H9 (cell line): Measurements from ENCODE around the gene FNDC3B. TPM values are rescaled to one million over a fixed set of nuclear protein-coding genes. Genes with fewer than 3 reads are reported as not detected.

ENCODE experiments used
- DNase-seq: peaks from one replicate; pipeline ENCODE4 v3.0.0-alpha.2; 2017
- H2AFZ ChIP-seq: one replicate; pipeline ENCODE4 v1.6.1; 2013; ENCODE audit warnings: mild to moderate bottlenecking, low read length, control low read depth, moderate library complexity
- H2AK5ac ChIP-seq: 2 replicates; pipeline ENCODE4 v1.6.1; 2013; ENCODE audit warnings: low read length, control low read depth, mixed read lengths; ENCODE audit not compliant: insufficient read length
- H2BK120ac ChIP-seq: one replicate; pipeline ENCODE4 v1.6.1; 2013; ENCODE audit warnings: low read depth, mild to moderate bottlenecking, low read length, control low read depth, inconsistent platforms; ENCODE audit not compliant: poor library complexity, severe bottlenecking
- H2BK12ac ChIP-seq: 2 replicates; pipeline ENCODE4 v1.6.1; 2013; ENCODE audit warnings: low read length, control low read depth, mixed read lengths, low read depth; ENCODE audit not compliant: insufficient read length
- H2BK15ac ChIP-seq: 2 replicates; pipeline ENCODE4 v1.6.1; 2013; ENCODE audit warnings: low read depth, low read length, control low read depth
- H2BK20ac ChIP-seq: one replicate; pipeline ENCODE4 v1.6.1; 2013; ENCODE audit warnings: low read depth, mild to moderate bottlenecking, low read length, control low read depth, inconsistent platforms; ENCODE audit not compliant: poor library complexity, severe bottlenecking
- H2BK5ac ChIP-seq: 2 replicates; pipeline ENCODE4 v1.6.1; 2013; ENCODE audit warnings: low read length, control low read depth, mixed read lengths; ENCODE audit not compliant: insufficient read length
- H3K14ac ChIP-seq: 2 replicates; pipeline ENCODE4 v1.6.1; 2013; ENCODE audit warnings: low read length, control low read depth; ENCODE audit not compliant: insufficient read depth
- H3K18ac ChIP-seq: 2 replicates; pipeline ENCODE4 v1.6.1; 2013; ENCODE audit warnings: low read depth, mild to moderate bottlenecking, mixed read lengths, low read length, control low read depth; ENCODE audit not compliant: insufficient read length
- H3K23ac ChIP-seq: 2 replicates; pipeline ENCODE4 v1.6.1; 2013; ENCODE audit warnings: low read length, control low read depth, mixed read lengths, low read depth; ENCODE audit not compliant: insufficient read length
- H3K23me2 ChIP-seq: 2 replicates; pipeline ENCODE4 v1.6.1; 2013; ENCODE audit warnings: low read depth, mild to moderate bottlenecking, mixed read lengths, low read length, control low read depth; ENCODE audit not compliant: insufficient read length, poor library complexity, severe bottlenecking
- H3K27ac ChIP-seq: 2 replicates; pipeline ENCODE4 v1.5.1; 2013; ENCODE audit warnings: low read length, control low read depth, mixed read lengths, low read depth; ENCODE audit not compliant: insufficient read length
- H3K27me3 ChIP-seq: 2 replicates; pipeline ENCODE4 v1.6.1; 2013; ENCODE audit warnings: low read length, control low read depth, inconsistent platforms; ENCODE audit not compliant: insufficient read depth
- H3K4ac ChIP-seq: 2 replicates; pipeline ENCODE4 v1.6.1; 2013; ENCODE audit warnings: low read depth, mild to moderate bottlenecking, control low read depth, inconsistent platforms, low read length, moderate library complexity
- H3K4me1 ChIP-seq: 2 replicates; pipeline ENCODE4 v1.6.1; 2013; ENCODE audit warnings: low read length, control low read depth, inconsistent platforms; ENCODE audit not compliant: insufficient read depth
- H3K4me2 ChIP-seq: 2 replicates; pipeline ENCODE4 v1.6.1; 2013; ENCODE audit warnings: low read length, control low read depth, mixed read lengths; ENCODE audit not compliant: insufficient read length, insufficient read depth
- H3K56ac ChIP-seq: 2 replicates; pipeline ENCODE4 v1.6.1; 2013; ENCODE audit warnings: low read depth, mild to moderate bottlenecking, mixed read lengths, low read length, control low read depth; ENCODE audit not compliant: insufficient read length
- H3K79me1 ChIP-seq: 2 replicates; pipeline ENCODE4 v1.6.1; 2013; ENCODE audit warnings: low read depth, mild to moderate bottlenecking, moderate library complexity, low read length, control low read depth, inconsistent platforms; ENCODE audit not compliant: insufficient read depth, poor library complexity, severe bottlenecking
- H3K79me2 ChIP-seq: 2 replicates; pipeline ENCODE4 v1.6.1; 2013; ENCODE audit warnings: low read length, control low read depth, inconsistent platforms; ENCODE audit not compliant: insufficient read depth
- H3K9ac ChIP-seq: 2 replicates; pipeline ENCODE4 v1.6.1; 2013; ENCODE audit warnings: low read length, control low read depth, mixed read lengths; ENCODE audit not compliant: insufficient read length; ENCODE audit errors: extremely low read depth
- H3K9me3 ChIP-seq: one replicate; pipeline ENCODE4 v1.6.1; 2013; ENCODE audit warnings: low read depth, low read length, inconsistent platforms; ENCODE audit not compliant: control insufficient read depth
- H3T11ph ChIP-seq: one replicate; pipeline ENCODE4 v1.6.1; 2013; ENCODE audit warnings: mild to moderate bottlenecking, low read length, control low read depth, inconsistent platforms
- H4K20me1 ChIP-seq: one replicate; pipeline ENCODE4 v1.6.1; 2013; ENCODE audit not compliant: control insufficient read depth, insufficient read length, insufficient read depth
- H4K5ac ChIP-seq: 2 replicates; pipeline ENCODE4 v1.6.1; 2013; ENCODE audit warnings: low read depth, mild to moderate bottlenecking, mixed read lengths, low read length, control low read depth; ENCODE audit not compliant: insufficient read length
- H4K8ac ChIP-seq: replicated peaks from 2 replicates; pipeline ENCODE4 v1.6.1; 2013; ENCODE audit warnings: low read length, control low read depth, mixed read lengths, low read depth; ENCODE audit not compliant: insufficient read length
- H4K91ac ChIP-seq: 2 replicates; pipeline ENCODE4 v1.6.1; 2013; ENCODE audit warnings: low read depth, mild to moderate bottlenecking, moderate library complexity, mixed read lengths, low read length, control low read depth; ENCODE audit not compliant: insufficient read length
- H3K27ac Mint-ChIP-seq, 3 experiments: 2 replicates in 2 of 3; 3 replicates in 1 of 3; pipeline ENCODE4 v1.8.0; 2020 to 2021; ENCODE audit warnings: mixed read lengths in 3 of 3, mild to moderate bottlenecking in 1 of 3, moderate library complexity in 1 of 3
- H3K27me3 Mint-ChIP-seq: 2 replicates; pipeline ENCODE4 v1.8.0; 2021; ENCODE audit warnings: low read depth, mild to moderate bottlenecking, moderate library complexity, mixed read lengths
- H3K36me3 Mint-ChIP-seq, 3 experiments: 2 replicates in 2 of 3; 3 replicates in 1 of 3; pipeline ENCODE4 v1.8.0; 2020 to 2021; ENCODE audit warnings: low read depth in 3 of 3, mixed read lengths in 3 of 3; ENCODE audit not compliant: insufficient read depth in 1 of 3
- H3K4me1 Mint-ChIP-seq, 2 experiments: 2 replicates each; pipeline ENCODE4 v1.8.0; 2020; ENCODE audit warnings: mixed read lengths in 2 of 2
- H3K4me3 Mint-ChIP-seq, 2 experiments: 2 replicates in 1 of 2; 3 replicates in 1 of 2; pipeline ENCODE4 v1.8.0; 2020 to 2021; ENCODE audit warnings: mild to moderate bottlenecking in 2 of 2, mixed read lengths in 2 of 2, moderate library complexity in 1 of 2
- H3K9me3 Mint-ChIP-seq, 2 experiments: 2 replicates in 1 of 2; 3 replicates in 1 of 2; pipeline ENCODE4 v1.8.0; 2020; ENCODE audit warnings: mild to moderate bottlenecking in 2 of 2, mixed read lengths in 2 of 2, moderate library complexity in 1 of 2
- WGBS: extraction: QIAGEN DNeasy Blood & Tissue Kit; methylation state at CpG from one replicate; pipeline ENCODE4 v1.1.7; 2013; ENCODE audit warnings: missing lambda C conversion rate, low lambda C conversion rate, mixed read lengths; ENCODE audit not compliant: insufficient read length; ENCODE audit errors: extremely low coverage; 5-methylcytosine and 5-hydroxymethylcytosine counted together
- total RNA-seq: library from RNA; stranded (reverse); gene quantifications from 2 replicates; pipeline ENCODE4 v1.2.1, GENCODE V29; 2021
- TF ChIP-seq, protein P1 (sequence below): fragments of 200-600 bp; sonication (generic); conservative IDR thresholded peaks from 3 replicates; pipeline ENCODE4 v1.8.0; 2021; ENCODE audit warnings: antibody characterized with exemption, mild to moderate bottlenecking

The FNDC3B gene
- total RNA-seq, 1 experiment from 2014 or later = 43.8 TPM

DNA sequence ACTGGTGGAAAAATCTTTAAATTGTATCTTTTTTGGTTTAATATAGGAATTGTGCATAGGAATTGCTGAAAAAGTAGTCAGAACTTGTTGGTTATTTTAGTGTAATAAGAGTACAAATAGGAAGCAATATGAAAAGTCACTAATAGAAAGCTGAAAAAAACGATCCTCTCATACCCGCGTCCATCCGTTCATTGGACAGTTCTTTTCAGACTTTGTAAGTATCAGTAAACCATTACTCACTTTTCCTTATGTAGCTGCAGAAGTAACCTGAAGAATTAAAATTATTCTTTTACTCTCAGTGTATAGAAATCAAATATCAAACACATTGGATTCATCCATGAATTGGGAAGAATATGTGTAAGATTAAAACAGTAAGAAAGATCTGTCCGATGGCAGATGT lies 4.4 kb downstream of the FNDC3B start:
- no peak overlapping the region for H3K27ac ChIP-seq
- Mint-ChIP-seq H3K27ac (no peak overlapping the region), H3K36me3 (peaks cover 0 to 5% (median 3%) of the 10 kb centered on the region in 3 experiments; a peak in 3 of 7 replicates), H3K4me1 (peaks cover 49 to 56% of the 10 kb centered on the region in 2 experiments), H3K27me3 (no peaks in the 10 kb centered on the region), H3K9me3 (no peaks in the 10 kb centered on the region; a peak in 2 of 5 replicates), H3K4me3 (no peak overlapping the region)
- TF ChIP-seq, protein P1, sequence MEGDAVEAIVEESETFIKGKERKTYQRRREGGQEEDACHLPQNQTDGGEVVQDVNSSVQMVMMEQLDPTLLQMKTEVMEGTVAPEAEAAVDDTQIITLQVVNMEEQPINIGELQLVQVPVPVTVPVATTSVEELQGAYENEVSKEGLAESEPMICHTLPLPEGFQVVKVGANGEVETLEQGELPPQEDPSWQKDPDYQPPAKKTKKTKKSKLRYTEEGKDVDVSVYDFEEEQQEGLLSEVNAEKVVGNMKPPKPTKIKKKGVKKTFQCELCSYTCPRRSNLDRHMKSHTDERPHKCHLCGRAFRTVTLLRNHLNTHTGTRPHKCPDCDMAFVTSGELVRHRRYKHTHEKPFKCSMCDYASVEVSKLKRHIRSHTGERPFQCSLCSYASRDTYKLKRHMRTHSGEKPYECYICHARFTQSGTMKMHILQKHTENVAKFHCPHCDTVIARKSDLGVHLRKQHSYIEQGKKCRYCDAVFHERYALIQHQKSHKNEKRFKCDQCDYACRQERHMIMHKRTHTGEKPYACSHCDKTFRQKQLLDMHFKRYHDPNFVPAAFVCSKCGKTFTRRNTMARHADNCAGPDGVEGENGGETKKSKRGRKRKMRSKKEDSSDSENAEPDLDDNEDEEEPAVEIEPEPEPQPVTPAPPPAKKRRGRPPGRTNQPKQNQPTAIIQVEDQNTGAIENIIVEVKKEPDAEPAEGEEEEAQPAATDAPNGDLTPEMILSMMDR = no peak
- no peak overlapping the region for H3K4me2 ChIP-seq
- no peak overlapping the region for H4K8ac ChIP-seq
- H2BK15ac ChIP-seq = no peak overlapping the region
- no peak for DNase-seq
- no peak overlapping the region for H2BK5ac ChIP-seq
- no peak overlapping the region for H2BK120ac ChIP-seq
- no CpG with 5 or more reads among the region's 5 CpGs for WGBS
- no peak overlapping the region for H3K23ac ChIP-seq
- H3K79me2 ChIP-seq = peaks cover 27% of the 10 kb centered on the region; the same call in 1 of the 2 replicates
- H4K91ac ChIP-seq = no peak overlapping the region
- H3K9me3 ChIP-seq = no peaks in the 10 kb centered on the region
- no peaks in the 10 kb centered on the region for H3K79me1 ChIP-seq
- H2BK12ac ChIP-seq = no peak overlapping the region
- H4K20me1 ChIP-seq = no peaks in the 10 kb centered on the region
- no peak overlapping the region for H2AFZ ChIP-seq
- no peak overlapping the region for H3K56ac ChIP-seq
- H3K14ac ChIP-seq = no peak overlapping the region
- no peak overlapping the region for H3T11ph ChIP-seq
- no peak overlapping the region for H3K9ac ChIP-seq
- no peak overlapping the region for H4K5ac ChIP-seq
- H3K4me1 ChIP-seq = peaks cover 5% of the 10 kb centered on the region; the same call in 1 of the 2 replicates
- H3K4ac ChIP-seq = no peak overlapping the region
- H3K18ac ChIP-seq = no peak overlapping the region
- H2BK20ac ChIP-seq = no peak overlapping the region
- H2AK5ac ChIP-seq = no peak overlapping the region
- H3K23me2 ChIP-seq = peaks cover 13% of the 10 kb centered on the region
- H3K27me3 ChIP-seq = no peaks in the 10 kb centered on the region
